SJCRH30 (cell line): ENCODE data around the gene NOP16. TPM values are rescaled to one million over a fixed set of nuclear protein-coding genes. Genes with fewer than 3 reads are reported as not detected.

Experiments used
- DNase-seq, 2 experiments: peaks; one replicate each; pipeline ENCODE4 v3.0.0-alpha.2; 2015 to 2020
- H3K27ac ChIP-seq: fragments of 250-450 bp; sonication (Bioruptor Pico); 2 replicates; pipeline ENCODE4 v1.5.1; 2020; ENCODE audit warnings: mild to moderate bottlenecking, moderate library complexity
- H3K27me3 ChIP-seq: fragments of 250-450 bp; sonication (Bioruptor Pico); 2 replicates; pipeline ENCODE4 v1.5.1; 2020; ENCODE audit warnings: mild to moderate bottlenecking, moderate library complexity
- H3K36me3 ChIP-seq: fragments of 250-450 bp; sonication (Bioruptor Pico); 2 replicates; pipeline ENCODE4 v1.5.1; 2020; ENCODE audit warnings: mild to moderate bottlenecking, moderate library complexity
- H3K4me1 ChIP-seq: fragments of 250-450 bp; sonication (Bioruptor Pico); 2 replicates; pipeline ENCODE4 v1.5.1; 2020; ENCODE audit warnings: mild to moderate bottlenecking, moderate library complexity
- H3K4me3 ChIP-seq: fragments of 250-450 bp; sonication (Bioruptor Pico); 2 replicates; pipeline ENCODE4 v1.5.1; 2020; ENCODE audit warnings: mild to moderate bottlenecking, moderate library complexity
- H3K9me3 ChIP-seq: fragments of 250-450 bp; sonication (Bioruptor Pico); replicated peaks from 2 replicates; pipeline ENCODE4 v1.5.1; 2020; ENCODE audit warnings: mild to moderate bottlenecking, moderate library complexity
- total RNA-seq: library from RNA; depleted of rRNA; stranded (reverse); fragments of >200 nt; shearing (Covaris generic); gene quantifications from 2 replicates; pipeline ENCODE4 v1.2.3, GENCODE V29; 2014

NOP16 gene
- total RNA-seq, 1 experiment from 2014 or later = 52.9 TPM

DNA sequence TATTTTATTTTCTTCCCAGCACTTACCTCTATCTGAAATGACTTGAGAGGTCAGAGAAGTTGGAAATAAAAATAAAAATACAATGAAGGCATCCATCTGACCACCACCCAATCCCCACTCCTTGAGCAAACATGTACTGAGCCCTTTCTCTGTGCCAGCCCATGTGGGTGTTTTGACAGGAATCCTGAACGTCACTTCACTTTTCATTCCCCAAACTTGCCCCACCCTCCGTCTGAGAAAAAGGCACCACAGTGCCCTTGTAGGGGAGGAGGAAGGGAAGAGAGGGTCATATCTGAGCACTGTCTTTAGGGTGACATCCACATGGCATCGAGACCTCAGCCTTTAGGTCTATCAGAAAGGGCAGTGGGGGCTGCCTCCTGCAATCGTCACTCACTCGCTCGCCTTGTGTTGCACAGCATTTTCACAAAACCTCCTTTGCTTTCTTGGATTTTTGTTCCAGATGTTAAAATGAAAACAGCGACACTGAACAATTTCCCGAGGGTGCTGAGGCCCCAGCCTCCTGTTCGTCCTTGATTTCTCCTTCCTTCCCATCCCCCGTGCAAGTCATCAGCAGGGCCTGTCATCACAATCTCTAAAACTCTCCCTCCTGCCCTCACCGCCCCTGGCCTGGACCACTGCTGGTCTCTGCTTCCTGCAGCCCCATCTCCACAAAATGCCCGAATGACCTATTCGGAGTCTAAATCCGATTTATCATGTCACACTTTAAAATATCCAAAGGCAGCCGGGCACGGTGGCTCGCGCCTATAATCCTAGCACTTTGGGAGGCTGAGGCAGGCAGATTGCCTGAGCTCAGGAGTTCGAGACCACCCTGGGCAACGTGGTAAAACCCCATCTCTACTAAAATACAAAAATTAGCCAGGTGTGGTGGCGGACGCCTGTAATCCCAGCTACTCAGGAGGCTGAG is 13.1 kb upstream of the NOP16 start:
- H3K9me3 ChIP-seq = no peaks in the 10 kb centered on the region
- DNase-seq = no peak
- no peak overlapping the region for H3K4me3 ChIP-seq
- no peaks in the 10 kb centered on the region for H3K27me3 ChIP-seq
- no peak overlapping the region for H3K27ac ChIP-seq
- H3K4me1 ChIP-seq = no peaks in the 10 kb centered on the region
- no peaks in the 10 kb centered on the region for H3K36me3 ChIP-seq

DNA sequence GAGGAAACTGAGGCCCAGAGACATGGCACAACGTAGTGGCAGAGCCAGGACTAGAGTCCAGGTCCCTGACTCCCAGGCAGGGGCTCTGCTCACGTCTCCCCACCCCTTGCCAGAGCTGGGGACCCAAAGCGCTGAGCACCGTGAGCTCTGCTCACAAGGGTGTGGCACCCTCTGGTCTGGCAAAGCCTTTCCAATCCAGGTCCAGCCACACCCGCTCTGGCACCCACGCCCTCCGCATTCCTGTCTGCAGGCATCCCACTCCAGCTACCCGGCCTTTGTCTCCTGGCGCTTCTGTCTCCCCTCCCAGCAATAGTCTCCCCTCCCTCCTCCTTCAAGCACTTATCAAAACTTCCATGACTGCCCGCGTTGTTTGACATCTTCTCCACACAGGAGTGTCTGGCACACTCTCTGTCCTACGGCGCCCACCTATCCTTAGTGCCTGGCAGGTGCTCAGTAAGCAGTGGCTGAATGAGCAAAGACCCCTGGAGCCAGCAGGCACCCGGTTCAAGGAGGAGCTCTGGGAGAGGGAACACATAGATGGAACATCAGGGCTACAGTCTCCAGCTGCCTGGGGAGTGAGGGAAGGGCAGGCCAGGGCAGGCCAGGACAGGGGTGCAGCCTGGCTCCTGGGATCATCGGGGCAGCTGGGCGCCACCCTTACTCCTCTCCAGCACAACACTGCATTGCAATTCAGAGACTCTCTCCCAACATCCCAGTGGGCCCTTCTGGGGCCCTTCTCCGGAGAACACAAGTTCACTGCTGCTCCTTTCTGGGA is 12.2 kb upstream of the NOP16 start:
- Histone ChIP-seq H3K36me3 (no peaks in the 10 kb centered on the region), H3K27me3 (no peaks in the 10 kb centered on the region)
- DNase-seq = no peak

DNA sequence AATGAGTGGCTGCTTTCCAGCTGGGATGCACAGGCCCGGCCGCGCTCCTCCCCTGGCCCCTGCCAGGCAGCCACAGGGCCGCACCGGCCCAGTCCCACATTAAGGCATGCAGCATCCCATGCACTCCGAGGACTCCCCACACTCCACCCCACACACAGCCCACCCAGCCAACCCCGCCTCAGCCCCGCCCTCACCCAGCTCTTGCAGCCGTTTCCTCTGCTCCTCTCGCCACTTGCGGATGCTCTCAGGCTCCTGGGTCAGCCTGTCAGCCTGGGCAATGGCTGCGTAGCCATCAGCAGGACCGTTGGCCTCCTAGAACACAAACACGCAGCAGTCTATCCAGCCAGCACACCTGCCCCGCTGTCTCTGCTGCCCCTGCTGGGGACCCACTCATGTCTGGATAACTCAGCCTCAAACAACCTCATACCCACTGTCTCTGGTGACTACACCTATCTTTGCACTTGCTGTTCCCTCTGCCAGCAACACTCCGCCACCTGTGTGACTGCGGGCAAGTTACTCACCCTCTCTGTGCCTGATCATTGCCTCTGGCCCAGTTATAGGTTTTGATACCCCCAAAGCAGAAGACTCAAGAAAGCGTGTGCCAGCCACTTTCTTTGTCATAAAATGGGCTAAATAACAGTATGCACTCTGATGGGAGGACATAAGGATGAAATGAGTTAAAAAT is 9.5 kb upstream of the NOP16 start:
- H3K4me3 ChIP-seq = no peak overlapping the region
- no peaks in the 10 kb centered on the region for H3K36me3 ChIP-seq
- no peak for DNase-seq
- H3K27me3 ChIP-seq = no peaks in the 10 kb centered on the region
- no peaks in the 10 kb centered on the region for H3K4me1 ChIP-seq
- H3K9me3 ChIP-seq = no peaks in the 10 kb centered on the region
- no peak overlapping the region for H3K27ac ChIP-seq

More for the DNA sequence above, 12.2 kb upstream of the NOP16 start:
- Histone ChIP-seq H3K27ac (no peak overlapping the region), H3K4me1 (no peaks in the 10 kb centered on the region), H3K9me3 (no peaks in the 10 kb centered on the region), H3K4me3 (no peak overlapping the region)

DNA sequence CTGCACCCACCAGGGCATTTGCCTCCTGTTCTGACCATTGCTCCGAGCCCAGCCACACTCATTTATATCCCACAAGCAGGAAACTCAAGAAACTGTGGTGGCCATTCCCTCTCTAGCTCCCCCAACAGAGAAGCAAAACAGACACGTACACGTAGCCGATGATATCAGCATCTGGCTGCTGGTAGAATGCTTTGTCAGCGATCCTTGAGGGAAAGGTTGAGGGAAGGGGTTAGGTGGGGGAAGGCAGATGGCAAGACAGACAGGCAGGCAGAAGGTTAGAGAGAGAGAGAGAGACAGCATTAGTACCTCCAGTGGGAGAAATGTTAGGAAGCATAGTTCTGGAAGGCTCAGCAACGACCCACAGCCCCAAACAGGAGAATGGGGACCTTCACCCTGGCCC is 7.9 kb upstream of the NOP16 start:
- no peak overlapping the region for H3K4me3 ChIP-seq

DNA sequence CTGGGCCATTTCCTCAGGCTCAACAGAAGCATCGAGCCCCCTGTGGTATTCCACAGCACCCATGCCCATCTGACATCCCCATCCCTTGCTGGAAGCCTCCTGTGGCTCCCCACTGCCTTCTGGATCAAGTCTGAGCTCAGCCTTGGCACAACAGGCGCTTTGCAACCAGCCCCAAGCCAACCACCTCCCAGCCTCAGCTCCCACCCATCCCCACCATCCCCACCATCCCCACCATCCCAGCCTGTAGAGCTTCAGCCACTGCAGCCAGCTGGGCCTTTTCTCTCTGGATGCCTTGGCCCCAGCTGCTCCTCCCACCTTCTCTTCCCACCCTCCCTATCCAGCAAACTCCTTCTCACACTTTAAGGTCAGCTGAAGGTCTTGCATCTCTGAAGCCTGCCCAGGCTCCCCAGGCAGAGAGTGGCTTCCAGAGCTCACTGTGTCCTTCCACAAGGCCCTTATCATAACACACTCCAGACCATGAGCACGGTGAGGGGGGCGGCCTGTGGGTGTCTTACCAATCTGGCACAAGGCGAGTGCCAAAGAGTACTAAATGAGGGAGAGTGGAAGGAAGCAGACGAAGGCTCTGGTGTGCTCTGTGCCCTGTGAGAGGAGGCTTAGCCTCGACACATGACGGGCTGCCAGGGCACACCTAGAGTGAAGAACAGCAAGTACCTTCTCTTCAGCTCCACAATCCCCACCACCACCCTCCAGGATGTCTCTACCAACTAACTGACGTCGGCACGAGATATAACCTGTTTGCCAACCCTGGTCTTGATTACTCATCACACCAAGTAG is 6.7 kb upstream of the NOP16 start:
- no peaks in the 10 kb centered on the region for H3K27me3 ChIP-seq
- no peaks in the 10 kb centered on the region for H3K9me3 ChIP-seq
- H3K4me1 ChIP-seq = no peaks in the 10 kb centered on the region
- H3K27ac ChIP-seq = no peak overlapping the region
- peaks cover 10% of the 10 kb centered on the region; the same call in 1 of the 2 replicates for H3K36me3 ChIP-seq
- H3K4me3 ChIP-seq = no peak overlapping the region
- no peak for DNase-seq

More for the DNA sequence above, 7.9 kb upstream of the NOP16 start:
- no peak for DNase-seq
- H3K36me3 ChIP-seq = no peaks in the 10 kb centered on the region
- H3K4me1 ChIP-seq = no peaks in the 10 kb centered on the region
- H3K9me3 ChIP-seq = no peaks in the 10 kb centered on the region
- no peaks in the 10 kb centered on the region for H3K27me3 ChIP-seq
- no peak overlapping the region for H3K27ac ChIP-seq

DNA sequence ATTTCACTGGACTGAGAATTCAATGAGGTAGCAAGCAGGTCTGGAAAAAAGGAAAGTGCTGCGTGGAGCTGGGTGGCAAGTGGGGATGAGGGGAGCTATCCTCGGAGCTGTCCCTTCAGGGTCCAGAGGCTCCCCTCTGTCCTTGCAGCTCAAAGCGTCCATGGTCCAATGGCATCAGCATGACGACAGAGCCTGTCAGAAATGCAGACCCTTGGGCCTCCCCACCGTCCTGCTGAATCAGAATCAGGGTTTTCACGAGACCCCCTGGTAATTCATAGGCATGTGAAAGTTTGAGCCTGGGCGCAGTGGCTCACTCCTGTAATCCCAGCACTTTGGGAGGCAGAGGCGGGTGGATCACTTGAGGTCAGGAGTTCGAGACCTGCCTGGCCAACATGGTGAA is 5.7 kb upstream of the NOP16 start:
- Histone ChIP-seq H3K4me3 (no peak overlapping the region), H3K9me3 (no peaks in the 10 kb centered on the region), H3K27ac (no peak overlapping the region), H3K36me3 (peaks cover 10% of the 10 kb centered on the region; the same call in 1 of the 2 replicates), H3K27me3 (no peaks in the 10 kb centered on the region), H3K4me1 (no peaks in the 10 kb centered on the region)
- DNase-seq = no peak

DNA sequence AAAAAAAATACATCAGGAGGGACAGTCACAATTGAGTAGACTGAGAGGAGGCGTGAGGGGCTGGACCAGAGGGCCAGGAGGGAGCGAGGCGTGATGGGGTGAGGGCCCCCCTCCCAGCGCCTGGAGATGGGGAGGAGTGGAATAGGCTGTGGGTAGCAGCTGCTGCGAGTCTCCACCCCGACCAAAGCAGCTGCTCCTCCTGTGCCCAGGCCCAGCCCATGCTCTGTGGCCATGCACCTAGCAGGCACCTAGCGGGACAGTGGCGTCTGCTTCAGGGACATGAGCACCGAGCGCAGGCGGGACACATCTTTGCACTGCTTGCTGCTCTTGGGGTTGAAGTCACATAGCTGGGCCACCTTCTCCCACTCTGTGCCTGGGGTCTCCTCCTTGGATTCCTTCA is 4.1 kb upstream of the NOP16 start:
- H3K4me3 ChIP-seq = no peak overlapping the region
- H3K27ac ChIP-seq = no peak overlapping the region
- DNase-seq = no peak
- no peaks in the 10 kb centered on the region for H3K27me3 ChIP-seq
- H3K9me3 ChIP-seq = no peaks in the 10 kb centered on the region
- H3K4me1 ChIP-seq = no peaks in the 10 kb centered on the region
- peaks cover 10% of the 10 kb centered on the region; the same call in 1 of the 2 replicates for H3K36me3 ChIP-seq

DNA sequence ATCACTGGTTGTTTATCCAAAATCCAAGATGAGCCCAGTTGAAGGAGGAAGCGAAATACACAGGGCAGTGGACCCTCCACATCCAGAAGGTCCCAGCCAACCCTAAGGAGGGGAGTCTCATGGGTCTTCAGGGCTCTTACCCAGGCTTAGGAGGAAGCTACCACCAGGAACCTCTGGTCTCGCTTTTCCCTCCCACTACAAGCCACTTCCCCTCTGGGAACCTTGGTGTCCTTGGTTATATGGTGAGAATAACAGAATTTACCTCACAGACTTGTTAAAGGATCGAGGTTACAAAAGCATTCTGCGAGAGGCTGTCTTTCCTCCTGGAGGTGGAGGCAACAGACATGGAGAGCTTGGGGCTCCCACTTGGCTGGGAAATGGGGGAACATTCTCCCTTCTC is 3.6 kb upstream of the NOP16 start:
- no peak overlapping the region for H3K4me3 ChIP-seq
- DNase-seq = no peak
- H3K36me3 ChIP-seq = peaks cover 10% of the 10 kb centered on the region; the same call in 1 of the 2 replicates
- no peaks in the 10 kb centered on the region for H3K9me3 ChIP-seq
- 0 out of 2 replicates have a peak, but pooled peaks cover 3% of the 10 kb centered on the region for H3K4me1 ChIP-seq
- no peaks in the 10 kb centered on the region for H3K27me3 ChIP-seq
- H3K27ac ChIP-seq = no peak overlapping the region

DNA sequence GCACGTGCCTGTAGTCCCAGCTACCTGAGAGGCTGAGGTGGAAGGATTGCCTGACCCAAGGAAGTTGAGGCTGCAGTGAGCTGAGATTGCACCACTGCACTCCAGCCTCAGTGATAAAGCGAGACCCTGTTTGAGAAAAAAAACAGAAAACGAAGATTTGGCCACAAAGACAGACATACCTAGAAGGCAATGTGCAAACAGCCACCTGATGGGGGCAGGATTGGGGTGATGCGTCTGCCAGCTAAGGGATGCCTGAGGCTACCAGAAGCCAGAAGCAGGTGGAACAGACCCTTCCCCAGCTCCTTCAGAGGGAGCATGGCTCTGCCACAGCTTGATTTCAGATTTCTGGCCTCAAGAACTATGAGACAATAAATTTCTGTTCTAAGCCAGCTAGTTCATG is 3.1 kb upstream of the NOP16 start:
- DNase-seq = no peak
- H3K36me3 ChIP-seq = peaks cover 12% of the 10 kb centered on the region
- no peak overlapping the region for H3K4me3 ChIP-seq
- H3K4me1 ChIP-seq = 0 out of 2 replicates have a peak, but pooled peaks cover 3% of the 10 kb centered on the region
- no peaks in the 10 kb centered on the region for H3K9me3 ChIP-seq
- no peaks in the 10 kb centered on the region for H3K27me3 ChIP-seq
- no peak overlapping the region for H3K27ac ChIP-seq

DNA sequence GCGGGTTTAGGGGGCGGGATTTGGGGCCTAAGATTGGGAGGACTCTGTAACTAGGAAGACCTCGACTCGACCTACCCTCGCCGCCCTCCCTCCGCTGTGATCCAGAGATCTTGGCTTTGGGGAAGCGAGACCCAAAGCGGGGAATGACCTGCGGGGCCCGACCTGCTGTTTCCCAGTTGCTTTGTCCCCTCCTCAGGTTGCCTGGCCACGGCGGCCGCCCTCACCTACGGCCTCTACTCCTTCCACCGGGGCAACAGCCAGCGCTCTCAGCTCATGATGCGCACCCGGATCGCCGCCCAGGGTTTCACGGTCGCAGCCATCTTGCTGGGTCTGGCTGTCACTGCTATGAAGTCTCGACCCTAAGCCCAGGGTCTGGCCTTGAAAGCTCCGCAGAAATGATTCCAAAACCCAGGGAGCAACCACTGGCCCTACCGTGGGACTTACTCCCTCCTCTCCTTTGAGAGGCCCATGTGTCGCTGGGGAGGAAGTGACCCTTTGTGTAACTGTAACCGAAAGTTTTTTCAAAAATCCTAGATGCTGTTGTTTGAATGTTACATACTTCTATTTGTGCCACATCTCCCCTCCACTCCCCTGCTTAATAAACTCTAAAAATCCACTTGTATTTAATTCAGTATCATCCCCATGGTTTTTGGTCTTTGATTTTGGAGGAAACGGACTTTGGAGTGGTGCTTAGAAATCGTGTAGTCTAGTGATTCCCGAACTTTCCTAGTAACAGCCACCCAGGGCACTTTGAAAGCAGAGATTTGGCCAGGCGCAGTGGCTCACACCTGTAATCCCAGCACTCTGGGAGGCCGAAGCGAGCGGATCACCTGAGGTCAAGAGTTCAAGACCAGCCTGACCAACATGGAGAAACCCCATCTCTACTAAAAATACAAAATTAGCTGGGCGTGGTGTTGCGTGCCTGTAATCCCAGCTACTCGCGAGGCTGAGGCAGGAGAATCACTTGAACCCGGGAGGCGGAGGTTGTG is 1.0 kb upstream of the NOP16 start:
- DNase-seq = no peak
- no peaks in the 10 kb centered on the region for H3K9me3 ChIP-seq
- H3K4me3 ChIP-seq = peak overlapping the region; percentile 80
- H3K27me3 ChIP-seq = no peaks in the 10 kb centered on the region
- H3K4me1 ChIP-seq = 0 out of 2 replicates have a peak, but pooled peaks cover 3% of the 10 kb centered on the region
- peak overlapping the region; percentile 98 for H3K27ac ChIP-seq
- peaks cover 31% of the 10 kb centered on the region for H3K36me3 ChIP-seq

DNA sequence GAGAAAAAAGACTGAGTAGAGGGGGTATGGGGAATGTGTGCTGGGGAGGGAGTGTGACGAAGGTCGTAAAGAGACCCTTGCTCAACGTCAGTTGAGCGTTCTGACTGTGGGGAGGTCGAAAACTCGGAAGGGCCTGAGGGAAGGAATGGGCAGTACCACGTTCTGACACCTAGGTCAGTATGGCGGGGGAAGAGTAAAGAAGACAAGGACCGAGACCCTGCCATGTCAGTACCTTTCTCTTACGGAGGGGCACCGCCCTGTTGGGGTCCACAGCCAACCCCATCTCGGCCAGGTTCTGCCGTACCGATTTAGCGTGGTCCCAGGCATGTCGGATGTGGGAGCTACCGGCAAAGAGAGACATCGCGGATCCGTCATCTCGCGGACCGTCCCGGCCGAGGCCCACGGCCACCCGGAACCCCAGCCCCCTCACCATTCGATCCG is 375 bp downstream of the NOP16 start:
- Histone ChIP-seq H3K4me1 (0 out of 2 replicates have a peak, but pooled peaks cover 3% of the 10 kb centered on the region), H3K4me3 (peak overlapping the region; percentile 80), H3K9me3 (no peaks in the 10 kb centered on the region), H3K27me3 (no peaks in the 10 kb centered on the region), H3K36me3 (peaks cover 45% of the 10 kb centered on the region), H3K27ac (peak overlapping the region; percentile 98)
- DNase-seq = peak; percentile 34 to 44

DNA sequence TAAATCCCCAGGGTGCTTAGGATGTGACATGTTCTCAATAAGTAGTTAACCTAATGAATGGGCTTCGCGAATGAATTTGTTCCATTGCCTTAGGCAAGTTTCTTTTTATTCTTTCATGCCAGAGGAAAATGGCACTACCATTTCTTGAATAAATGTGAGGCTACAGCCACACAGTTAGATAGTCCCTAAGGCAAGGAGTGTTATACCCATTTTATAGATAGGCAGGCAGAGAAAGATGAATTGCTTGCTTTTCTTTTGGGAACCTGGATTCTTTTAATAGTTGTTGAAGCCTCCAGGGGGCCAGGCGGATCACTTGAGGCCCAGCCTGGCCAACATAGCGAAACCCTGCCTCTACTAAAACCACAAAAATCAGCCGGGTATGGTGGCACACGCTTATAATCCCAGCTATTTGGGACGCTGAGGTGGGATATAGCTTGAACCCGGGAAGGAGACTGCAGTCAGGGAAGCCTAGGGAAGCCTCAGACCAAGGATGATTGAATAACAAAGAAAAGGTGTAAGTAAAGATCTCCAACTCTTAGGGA is 943 bp downstream of the NOP16 start:
- no peak for DNase-seq
- 0 out of 2 replicates have a peak, but pooled peaks cover 3% of the 10 kb centered on the region for H3K4me1 ChIP-seq
- H3K4me3 ChIP-seq = peak overlapping the region; percentile 80
- no peaks in the 10 kb centered on the region for H3K27me3 ChIP-seq
- no peaks in the 10 kb centered on the region for H3K9me3 ChIP-seq
- peaks cover 49% of the 10 kb centered on the region for H3K36me3 ChIP-seq
- peak overlapping the region; percentile 98 for H3K27ac ChIP-seq

DNA sequence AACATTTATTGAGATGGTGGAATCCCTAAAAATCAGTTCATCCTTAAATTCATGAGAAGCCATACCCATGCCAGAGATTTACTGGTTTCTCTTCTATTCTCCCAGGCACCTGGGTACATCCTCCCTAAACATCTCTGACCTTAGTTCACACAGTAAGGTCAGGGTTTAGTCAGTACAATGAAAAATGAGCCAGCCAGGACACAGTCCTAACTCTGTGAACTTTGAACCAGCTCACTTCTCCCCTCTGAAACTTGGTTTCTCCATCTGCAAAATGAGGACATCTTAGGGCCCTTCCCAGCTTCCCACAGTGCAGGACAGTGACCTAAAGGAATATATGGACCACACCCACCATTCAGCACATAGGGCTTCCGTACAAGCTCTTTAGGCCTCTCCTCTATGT is 1.9 kb downstream of the NOP16 start:
- H3K9me3 ChIP-seq = no peaks in the 10 kb centered on the region
- DNase-seq = no peak
- H3K4me1 ChIP-seq = 0 out of 2 replicates have a peak, but pooled peaks cover 3% of the 10 kb centered on the region
- H3K36me3 ChIP-seq = peaks cover 57% of the 10 kb centered on the region
- no peak overlapping the region for H3K27ac ChIP-seq
- H3K4me3 ChIP-seq = no peak overlapping the region
- no peaks in the 10 kb centered on the region for H3K27me3 ChIP-seq
